Astrocyte (in vitro differentiated cells and primary cell): ENCODE measurements around the gene PRR30. TPM values are rescaled to one million over a fixed set of nuclear protein-coding genes. Genes with fewer than 3 reads are reported as not detected.

ENCODE experiments used
- DNase-seq: peaks from one replicate; pipeline ENCODE4 v3.0.0-alpha.2; 2010; ENCODE audit warnings: low read depth
- FAIRE-seq: peaks from 2 replicates; lab custom pipeline; 2011; peaks lifted over from hg19 to GRCh38; lab: Jason Lieb, UNC
- H2AFZ ChIP-seq: 2 replicates; pipeline ENCODE4 v1.6.0; 2012; ENCODE audit warnings: low read depth, low read length, inconsistent platforms
- H3K27ac ChIP-seq: 2 replicates; pipeline ENCODE4 v1.5.1; 2011; ENCODE audit warnings: low read depth, low read length, inconsistent platforms
- H3K27me3 ChIP-seq: 2 replicates; pipeline ENCODE4 v1.6.0; 2011; ENCODE audit warnings: low read length, inconsistent platforms; ENCODE audit not compliant: insufficient read depth
- H3K36me3 ChIP-seq: 2 replicates; pipeline ENCODE4 v1.5.1; 2011; ENCODE audit warnings: low read length, inconsistent platforms; ENCODE audit not compliant: insufficient read depth
- H3K4me1 ChIP-seq: 2 replicates; pipeline ENCODE4 v1.5.1; 2011; ENCODE audit warnings: low read length, inconsistent platforms; ENCODE audit not compliant: insufficient read depth
- H3K4me2 ChIP-seq: 2 replicates; pipeline ENCODE4 v1.6.0; 2012; ENCODE audit warnings: low read length, inconsistent platforms
- H3K4me3 ChIP-seq: 2 replicates; pipeline ENCODE4 v1.5.1; 2011; ENCODE audit warnings: low read depth, mild to moderate bottlenecking, low read length, inconsistent platforms; ENCODE audit not compliant: insufficient read depth
- H3K79me2 ChIP-seq: 2 replicates; pipeline ENCODE4 v1.6.0; 2012; ENCODE audit warnings: mild to moderate bottlenecking, low read length, inconsistent platforms; ENCODE audit not compliant: insufficient read depth
- H3K9ac ChIP-seq: 2 replicates; pipeline ENCODE4 v1.6.0; 2012; ENCODE audit warnings: mild to moderate bottlenecking, low read length, inconsistent platforms
- H3K9me3 ChIP-seq: 2 replicates; pipeline ENCODE4 v1.5.1; 2012; ENCODE audit warnings: low read depth, mild to moderate bottlenecking, low read length, inconsistent platforms; ENCODE audit not compliant: insufficient read depth
- H4K20me1 ChIP-seq: 2 replicates; pipeline ENCODE4 v1.6.0; 2012; ENCODE audit warnings: low read length, inconsistent platforms; ENCODE audit not compliant: insufficient read depth
- H3K27ac Mint-ChIP-seq: one replicate; pipeline ENCODE4 v1.8.0; 2021; ENCODE audit warnings: mild to moderate bottlenecking, mixed read lengths; ENCODE audit not compliant: unreplicated experiment
- H3K27me3 Mint-ChIP-seq: one replicate; pipeline ENCODE4 v1.8.0; 2021; ENCODE audit warnings: low read depth, mixed read lengths; ENCODE audit not compliant: unreplicated experiment
- H3K36me3 Mint-ChIP-seq: one replicate; pipeline ENCODE4 v1.8.0; 2021; ENCODE audit warnings: low read depth, mixed read lengths; ENCODE audit not compliant: unreplicated experiment
- H3K4me1 Mint-ChIP-seq: one replicate; pipeline ENCODE4 v1.8.0; 2021; ENCODE audit warnings: low read depth, mixed read lengths; ENCODE audit not compliant: unreplicated experiment
- H3K4me3 Mint-ChIP-seq: one replicate; pipeline ENCODE4 v1.8.0; 2021; ENCODE audit warnings: mild to moderate bottlenecking, moderate library complexity, mixed read lengths; ENCODE audit not compliant: unreplicated experiment
- H3K9me3 Mint-ChIP-seq: one replicate; pipeline ENCODE4 v1.8.0; 2021; ENCODE audit warnings: mild to moderate bottlenecking, mixed read lengths; ENCODE audit not compliant: unreplicated experiment
- CTCF ChIP-seq: IDR thresholded peaks from 2 replicates; pipeline ENCODE4 v1.5.1; 2011; ENCODE audit warnings: low read depth, mild to moderate bottlenecking, inconsistent platforms, low read length, moderate library complexity; ENCODE audit not compliant: insufficient read depth
- EZH2 ChIP-seq: IDR thresholded peaks from 2 replicates; pipeline ENCODE4 v1.6.1; 2012; ENCODE audit warnings: mild to moderate bottlenecking, low read length, inconsistent platforms; ENCODE audit not compliant: insufficient read depth
- total RNA-seq: library from RNA; stranded (reverse); gene quantifications from 2 replicates; pipeline ENCODE4 v1.2.1, GENCODE V29; 2021

Gene PRR30
- total RNA-seq, 1 donor from 2014 or later: not detected

GRCh38 chr2:27160191-27160590 lies 21.0 kb upstream of the PRR30 start:
- H3K27me3 Mint-ChIP-seq: peaks cover 12% of the 10 kb centered on the region
- H3K4me2 ChIP-seq: no peak overlapping the region
- H2AFZ ChIP-seq: no peak overlapping the region
- H4K20me1 ChIP-seq: no peaks in the 10 kb centered on the region
- H3K4me1 Mint-ChIP-seq: no peaks in the 10 kb centered on the region
- H3K36me3 ChIP-seq: no peaks in the 10 kb centered on the region
- no peak overlapping the region for H3K9ac ChIP-seq
- peaks cover under 1% of the 10 kb centered on the region for H3K27me3 ChIP-seq
- H3K79me2 ChIP-seq: no peaks in the 10 kb centered on the region
- no peaks in the 10 kb centered on the region for H3K9me3 ChIP-seq
- no peak overlapping the region for H3K27ac Mint-ChIP-seq
- no peaks in the 10 kb centered on the region for H3K4me1 ChIP-seq
- no peak overlapping the region for H3K4me3 ChIP-seq
- no peak for FAIRE-seq
- H3K9me3 Mint-ChIP-seq: no peaks in the 10 kb centered on the region
- H3K27ac ChIP-seq: no peak overlapping the region
- H3K4me3 Mint-ChIP-seq: no peak overlapping the region
- no peaks in the 10 kb centered on the region for H3K36me3 Mint-ChIP-seq
- no peak for TF ChIP-seq EZH2
- TF ChIP-seq CTCF: no peak
- DNase-seq: no peak

GRCh38 chr2:27159271-27159670 lies 20.1 kb upstream of the PRR30 start:
- Histone ChIP-seq H3K9me3 (no peaks in the 10 kb centered on the region), H3K27ac (no peak overlapping the region), H3K36me3 (no peaks in the 10 kb centered on the region), H3K79me2 (no peaks in the 10 kb centered on the region), H3K4me1 (no peaks in the 10 kb centered on the region), H4K20me1 (no peaks in the 10 kb centered on the region), H3K4me2 (no peak overlapping the region), H3K9ac (no peak overlapping the region), H3K4me3 (no peak overlapping the region), H2AFZ (no peak overlapping the region), H3K27me3 (no peaks in the 10 kb centered on the region)
- Mint-ChIP-seq H3K27ac (no peak overlapping the region), H3K36me3 (no peaks in the 10 kb centered on the region), H3K27me3 (peaks cover 12% of the 10 kb centered on the region), H3K4me3 (no peak overlapping the region), H3K4me1 (no peaks in the 10 kb centered on the region), H3K9me3 (peaks cover under 1% of the 10 kb centered on the region)
- no peak for TF ChIP-seq CTCF
- no peak for TF ChIP-seq EZH2
- no peak for DNase-seq
- FAIRE-seq: no peak

- H3K4me3 Mint-ChIP-seq: no peak overlapping the region
- TF ChIP-seq EZH2: no peak
- TF ChIP-seq CTCF: no peak
These were observed 19.3 kb upstream of the PRR30 start for GRCh38 chr2:27158468-27158867.

More at GRCh38 chr2:27158468-27158867, 19.3 kb upstream of the PRR30 start:
- H3K36me3 Mint-ChIP-seq: no peaks in the 10 kb centered on the region
- Histone ChIP-seq H4K20me1 (no peaks in the 10 kb centered on the region), H3K36me3 (no peaks in the 10 kb centered on the region), H3K9ac (no peak overlapping the region), H3K9me3 (no peaks in the 10 kb centered on the region), H2AFZ (no peak overlapping the region), H3K4me3 (no peak overlapping the region), H3K27ac (no peak overlapping the region), H3K27me3 (peaks cover 3% of the 10 kb centered on the region), H3K4me1 (no peaks in the 10 kb centered on the region), H3K4me2 (no peak overlapping the region), H3K79me2 (no peaks in the 10 kb centered on the region)
- no peak for FAIRE-seq
- H3K27ac Mint-ChIP-seq: no peak overlapping the region
- DNase-seq: no peak
- H3K27me3 Mint-ChIP-seq: peaks cover 12% of the 10 kb centered on the region
- peaks cover 2% of the 10 kb centered on the region for H3K9me3 Mint-ChIP-seq
- H3K4me1 Mint-ChIP-seq: no peaks in the 10 kb centered on the region
